DOHH2 (cell line): Measurements from ENCODE around the gene LRRC61.

Experiments used
- H3F3A ChIP-seq: fragments of 200-600 bp; sonication (generic), shearing (Covaris generic); 2 replicates; pipeline ENCODE4 v1.6.0; 2016; ENCODE audit warnings: antibody characterized with exemption, mild to moderate bottlenecking; ENCODE audit not compliant: control insufficient read depth, insufficient read depth
- H3K27ac ChIP-seq: fragments of 200-600 bp; sonication (generic); 2 replicates; pipeline ENCODE4 v1.5.1; 2014; ENCODE audit warnings: low read depth, mild to moderate bottlenecking, low read length, moderate library complexity
- H3K27me3 ChIP-seq: fragments of 200-600 bp; sonication (generic); 2 replicates; pipeline ENCODE4 v1.6.1; 2014; ENCODE audit warnings: mild to moderate bottlenecking, low read length, mixed read lengths; ENCODE audit not compliant: control insufficient read depth
- H3K36me3 ChIP-seq: fragments of 200-600 bp; sonication (generic); 2 replicates; pipeline ENCODE4 v1.6.1; 2014; ENCODE audit warnings: mild to moderate bottlenecking, low read length, moderate library complexity, mixed read lengths; ENCODE audit not compliant: control insufficient read depth
- H3K4me1 ChIP-seq: fragments of 200-600 bp; sonication (generic); 2 replicates; pipeline ENCODE4 v1.6.1; 2014; ENCODE audit warnings: mild to moderate bottlenecking, low read length, mixed read lengths; ENCODE audit not compliant: control insufficient read depth
- H3K4me2 ChIP-seq: fragments of 200-600 bp; sonication (generic); 2 replicates; pipeline ENCODE4 v1.6.0; 2014; ENCODE audit warnings: mild to moderate bottlenecking, low read length, moderate library complexity
- H3K4me3 ChIP-seq: fragments of 200-600 bp; sonication (generic); 2 replicates; pipeline ENCODE4 v1.5.1; 2014; ENCODE audit warnings: mild to moderate bottlenecking, low read length, mixed read lengths
- H3K79me2 ChIP-seq: fragments of 200-600 bp; sonication (generic); 2 replicates; pipeline ENCODE4 v1.6.1; 2014; ENCODE audit warnings: mild to moderate bottlenecking, low read length, mixed read lengths; ENCODE audit not compliant: control insufficient read depth
- H3K9me2 ChIP-seq: fragments of 200-600 bp; sonication (generic); replicated peaks from 2 replicates; pipeline ENCODE4 v1.6.1; 2014; ENCODE audit warnings: mild to moderate bottlenecking, low read length, mixed read lengths; ENCODE audit not compliant: control insufficient read depth
- H3K9me3 ChIP-seq: fragments of 200-600 bp; sonication (generic); 2 replicates; pipeline ENCODE4 v1.6.1; 2014; ENCODE audit warnings: antibody characterized with exemption, low read length, mixed read lengths; ENCODE audit not compliant: control insufficient read depth, insufficient read depth
- H4K20me1 ChIP-seq: fragments of 200-600 bp; sonication (generic); 2 replicates; pipeline ENCODE4 v1.6.0; 2014; ENCODE audit warnings: low read depth, mild to moderate bottlenecking, antibody characterized with exemption, low read length, moderate library complexity; ENCODE audit not compliant: control insufficient read depth, insufficient read depth
- CTCF ChIP-seq: fragments of 200-600 bp; sonication (generic); IDR thresholded peaks from one replicate; pipeline ENCODE4 v1.5.1; 2014; ENCODE audit warnings: antibody characterized with exemption, mild to moderate bottlenecking, low read depth, low read length; ENCODE audit not compliant: poor library complexity, severe bottlenecking
- EZH2phosphoT487 ChIP-seq: fragments of 200-600 bp; sonication (generic); IDR thresholded peaks from 2 replicates; pipeline ENCODE4 v1.6.1; 2017; ENCODE audit warnings: borderline replicate concordance, mild to moderate bottlenecking, antibody characterized with exemption, low read length, moderate library complexity, mixed read lengths

LRRC61 gene

GRCh38 chr7:150378115-150378852 lies 55.1 kb downstream of the LRRC61 start:
- H3K79me2 ChIP-seq, result peaks cover 53% of the 10 kb centered on the region
- H3F3A ChIP-seq, result peaks cover 43% of the 10 kb centered on the region
- H3K4me2 ChIP-seq, result peak overlapping the region; percentile 94
- no peaks in the 10 kb centered on the region for H3K27me3 ChIP-seq
- H3K27ac ChIP-seq, result peak overlapping the region; percentile 81
- peaks cover 18% of the 10 kb centered on the region for H3K36me3 ChIP-seq
- H3K9me2 ChIP-seq, result no peaks in the 10 kb centered on the region
- TF ChIP-seq CTCF, result peak; percentile 58
- no peak for TF ChIP-seq EZH2phosphoT487
- peak overlapping the region; percentile 79 for H3K4me3 ChIP-seq
- H4K20me1 ChIP-seq, result 0 out of 2 replicates have a peak, but pooled peaks cover 5% of the 10 kb centered on the region
- peaks cover 80% of the 10 kb centered on the region for H3K4me1 ChIP-seq
- H3K9me3 ChIP-seq, result no peaks in the 10 kb centered on the region

DNA sequence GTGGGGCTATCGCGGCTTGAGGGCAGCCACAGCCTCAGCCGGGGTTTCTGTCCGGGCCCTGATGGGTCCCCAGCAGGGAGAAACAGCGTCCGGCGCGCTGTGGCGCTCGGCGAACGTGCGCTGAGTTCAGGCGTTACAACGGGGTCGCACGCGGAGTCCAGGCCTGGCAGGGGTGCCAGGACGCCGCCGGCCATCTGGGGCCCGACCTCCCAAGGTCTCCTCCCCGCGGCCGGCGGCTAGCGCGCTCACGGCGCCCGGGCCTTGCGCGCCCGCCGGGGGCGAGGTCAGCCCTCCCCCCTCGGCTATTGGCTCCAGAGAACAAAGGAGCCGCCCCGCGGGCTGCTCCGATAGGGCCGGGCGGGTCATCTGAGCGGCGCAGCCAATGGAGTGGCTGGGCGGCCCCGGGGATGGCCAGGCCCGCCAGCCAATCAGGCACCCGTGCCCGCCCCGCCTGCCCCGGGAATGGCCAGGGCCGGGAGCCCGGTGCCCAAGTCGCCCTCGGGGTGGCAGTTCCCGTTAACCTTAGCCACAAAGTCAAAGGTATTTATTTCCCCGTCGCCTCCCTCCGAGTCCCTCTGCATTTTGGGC lies 55.8 kb downstream of the LRRC61 start, which contains the start of gene ZNF775:
TSS of gene ZNF775 (plus strand) at position 478 of the 588 bp plus-strand sequence. CDS start 9,141 bp downstream, outside the sequence.
- H3F3A ChIP-seq, result peaks cover 43% of the 10 kb centered on the region
- peak within 1 kb of the TSS; percentile 79 for H3K4me3 ChIP-seq
- peaks cover 12% of the 10 kb centered on the region for H3K36me3 ChIP-seq
- no peaks in the 10 kb centered on the region; the same call in 1 of the 2 replicates for H4K20me1 ChIP-seq
- H3K79me2 ChIP-seq, result peaks cover 53% of the 10 kb centered on the region
- no peaks in the 10 kb centered on the region for H3K27me3 ChIP-seq
- H3K9me2 ChIP-seq, result no peaks in the 10 kb centered on the region
- peak within 1 kb of the TSS; percentile 81 for H3K27ac ChIP-seq
- H3K4me1 ChIP-seq, result peaks cover 80% of the 10 kb centered on the region
- no peak for TF ChIP-seq EZH2phosphoT487
- TF ChIP-seq CTCF, result no peak
- peak within 1 kb of the TSS; percentile 94 for H3K4me2 ChIP-seq
- H3K9me3 ChIP-seq, result no peaks in the 10 kb centered on the region

GRCh38 chr7:150379441-150380379 lies 56.6 kb downstream of the LRRC61 start:
- Histone ChIP-seq H4K20me1 (no peaks in the 10 kb centered on the region; the same call in 1 of the 2 replicates), H3K4me3 (peak overlapping the region; percentile 79), H3K9me2 (no peaks in the 10 kb centered on the region), H3K27me3 (no peaks in the 10 kb centered on the region), H3K36me3 (peaks cover 5% of the 10 kb centered on the region), H3K79me2 (peaks cover 54% of the 10 kb centered on the region), H3K4me2 (peak overlapping the region; percentile 86), H3K27ac (peak overlapping the region; percentile 81), H3K4me1 (peaks cover 80% of the 10 kb centered on the region), H3K9me3 (no peaks in the 10 kb centered on the region), H3F3A (peaks cover 43% of the 10 kb centered on the region)
- TF ChIP-seq CTCF (no peak), EZH2phosphoT487 (no peak)
